HepG2 (cell line): ENCODE measurements around the gene MICOS13. TPM values are rescaled to one million over a fixed set of nuclear protein-coding genes. Genes with fewer than 3 reads are reported as not detected.
A peak's percentile ranks its signal among the peaks of the same experiment; 100 is the strongest.

ENCODE experiments used
- ATF4 ChIP-seq, 2 experiments: fragments of 450-650 bp in 1 of 2; sonication (generic) in 1 of 2; formaldehyde crosslinking; IDR thresholded peaks; 2 replicates each; pipeline versions ENCODE4 v1.5.0 to v1.8.0; 2020 to 2022; ENCODE audit warnings: mild to moderate bottlenecking in 1 of 2, missing genetic modification reagents in 1 of 2
- BRCA1 ChIP-seq: sonication (generic); formaldehyde crosslinking; IDR thresholded peaks from 2 replicates; pipeline ENCODE4 v1.4.0; 2020; ENCODE audit warnings: missing genetic modification reagents
- DR1 ChIP-seq: sonication (generic); formaldehyde crosslinking; IDR thresholded peaks from 2 replicates; pipeline ENCODE4 v1.8.0; 2021; ENCODE audit warnings: mild to moderate bottlenecking, missing genetic modification reagents, inconsistent platforms
- FOXP4 ChIP-seq: sonication (generic); formaldehyde crosslinking; IDR thresholded peaks from 2 replicates; pipeline ENCODE4 v1.4.0; 2020; ENCODE audit warnings: missing genetic modification reagents
- GATAD1 ChIP-seq: IDR thresholded peaks from 2 replicates; pipeline ENCODE4 v1.6.1; 2016; ENCODE audit warnings: missing genetic modification reagents, missing compliant biosample characterization
- HCFC1 ChIP-seq: fragments of 150-350 bp; IDR thresholded peaks from 2 replicates; pipeline ENCODE4 v1.6.1; 2014; ENCODE audit warnings: low read depth, low read length
- HOXA5 ChIP-seq: sonication (generic); formaldehyde crosslinking; IDR thresholded peaks from 2 replicates; pipeline ENCODE4 v1.4.0; 2020; ENCODE audit warnings: missing genetic modification reagents
- JDP2 ChIP-seq: sonication (generic); formaldehyde crosslinking; IDR thresholded peaks from 2 replicates; pipeline ENCODE4 v1.8.1; 2022; ENCODE audit warnings: missing genetic modification reagents, borderline replicate concordance
- KMT2A ChIP-seq: sonication (generic); formaldehyde crosslinking; IDR thresholded peaks from 2 replicates; pipeline ENCODE4 v1.4.0; 2020; ENCODE audit warnings: missing genetic modification reagents
- MZF1 ChIP-seq: sonication (generic); formaldehyde crosslinking; IDR thresholded peaks from 2 replicates; pipeline ENCODE4 v1.8.1; 2023; ENCODE audit warnings: mild to moderate bottlenecking, missing genetic modification reagents, borderline replicate concordance
- PLRG1 ChIP-seq: fragments of 450-650 bp; conservative IDR thresholded peaks from 2 replicates; pipeline ENCODE4 v1.6.1; 2016
- SOX5 ChIP-seq: IDR thresholded peaks from 2 replicates; pipeline ENCODE4 v1.6.1; 2016; ENCODE audit warnings: borderline replicate concordance
- ZBTB46 ChIP-seq: sonication (generic); formaldehyde crosslinking; IDR thresholded peaks from 2 replicates; pipeline ENCODE4 v1.4.0; 2020; ENCODE audit warnings: mild to moderate bottlenecking, missing genetic modification reagents, borderline replicate concordance
- ZBTB8A ChIP-seq: sonication (generic); formaldehyde crosslinking; IDR thresholded peaks from 2 replicates; pipeline ENCODE4 v1.4.0; 2020; ENCODE audit warnings: mild to moderate bottlenecking, low read depth, missing genetic modification reagents, borderline replicate concordance
- ZFP90 ChIP-seq: sonication (generic); formaldehyde crosslinking; IDR thresholded peaks from 2 replicates; pipeline ENCODE4 v1.8.0; 2022; ENCODE audit warnings: missing genetic modification reagents, mild to moderate bottlenecking, inconsistent platforms, borderline replicate concordance
- ZKSCAN8 ChIP-seq: IDR thresholded peaks from 2 replicates; pipeline ENCODE4 v1.6.1; 2016; ENCODE audit warnings: borderline replicate concordance, missing genetic modification reagents, missing compliant biosample characterization
- ZMAT3 ChIP-seq: sonication (generic); formaldehyde crosslinking; conservative IDR thresholded peaks from 2 replicates; pipeline ENCODE4 v1.7.0; 2021; ENCODE audit warnings: missing genetic modification reagents
- ZNF142 ChIP-seq: sonication (generic); formaldehyde crosslinking; IDR thresholded peaks from 2 replicates; pipeline ENCODE4 v1.4.0; 2020; ENCODE audit warnings: missing genetic modification reagents
- ZNF605 ChIP-seq: sonication (generic); formaldehyde crosslinking; IDR thresholded peaks from 2 replicates; pipeline ENCODE4 v1.8.0; 2022; ENCODE audit warnings: mild to moderate bottlenecking, missing genetic modification reagents
- polyA plus RNA-seq, 8 experiments: library from polyadenylated mRNA; depleted of rRNA in 3 of 8; stranded (reverse) in 7 of 8; unstranded in 1 of 8; fragments of >200 nt; fragmentation: Illumina TruSeq in 4 of 8; extraction: Trizol in 4 of 8; gene quantifications; 2 replicates each; pipeline versions ENCODE4 v1.2.1 to v1.2.3, GENCODE V29; 2011 to 2016; ENCODE audit warnings: low read depth in 4 of 8, missing spikeins in 1 of 8, mixed read lengths in 1 of 8; ENCODE audit not compliant: insufficient read depth in 1 of 8
- total RNA-seq, 5 experiments: library from RNA; depleted of rRNA; stranded (reverse); fragments of >200 nt; fragmentation: Illumina TruSeq; extraction: Trizol; gene quantifications; 2 replicates each; pipeline ENCODE4 v1.2.3, GENCODE V29; 2016; ENCODE audit warnings: low read depth in 1 of 5

MICOS13 gene
- total and polyA plus RNA-seq, 2 of the 13 experiments (the other 11 are each of a cell fraction or from before 2014, with no cell fraction given): 28.8 to 35.4 TPM

GRCh38 chr19:5690125-5690954 is 10.0 kb upstream of the MICOS13 start, which contains the start of gene RPL36 (continued):
- peak in 1 of 2 experiments; percentile 61; a peak in 2 of 4 replicates for TF ChIP-seq ATF4 (CRISPR knock-in tag; IDR thresholded peaks at IDR 0.05)
- peak; percentile 54; the same call in 1 of the 2 replicates for TF ChIP-seq ZKSCAN8 (CRISPR knock-in tag)
- TF ChIP-seq MZF1 (CRISPR knock-in tag): no peak
- no peak; the same call in 1 of the 2 replicates for TF ChIP-seq JDP2 (CRISPR knock-in tag)
- TF ChIP-seq ZNF605 (CRISPR knock-in tag): peak; percentile 89
- peak; percentile 54 for TF ChIP-seq FOXP4 (CRISPR knock-in tag)
- no peak for TF ChIP-seq ZBTB46 (CRISPR knock-in tag)
- TF ChIP-seq BRCA1 (CRISPR knock-in tag): peak; percentile 91
- TF ChIP-seq ZMAT3 (CRISPR knock-in tag): peak; percentile 50; the same call in 1 of the 2 replicates
- TF ChIP-seq HOXA5 (CRISPR knock-in tag): peak; percentile 93
- TF ChIP-seq ZBTB8A: no peak
- peak; percentile 99 for TF ChIP-seq DR1 (CRISPR knock-in tag)
- no peak; the same call in 1 of the 2 replicates for TF ChIP-seq KMT2A
- TF ChIP-seq ZNF142 (CRISPR knock-in tag): peak; percentile 77
- TF ChIP-seq SOX5 (CRISPR knock-in tag): no peak; the same call in 1 of the 2 replicates
- TF ChIP-seq HCFC1: peak; percentile 56; the same call in 1 of the 2 replicates
- TF ChIP-seq ZFP90 (CRISPR knock-in tag): peak; percentile 97; the same call in 1 of the 2 replicates
- no peak for TF ChIP-seq PLRG1
- peak; percentile 87 for TF ChIP-seq GATAD1 (CRISPR knock-in tag)
